Ishikawa (cell line): ENCODE measurements around the gene CCDC88C.

Source experiments
- RAD21 ChIP-seq: IDR thresholded peaks from 2 replicates; pipeline ENCODE4 v1.6.1; 2012; ENCODE audit warnings: low read depth
- ZBTB7A ChIP-seq: IDR thresholded peaks from 2 replicates; pipeline ENCODE4 v1.6.1; 2012; ENCODE audit warnings: low read depth
- TF ChIP-seq, protein P1 (sequence below): IDR thresholded peaks from 2 replicates; pipeline ENCODE4 v1.6.1; 2012

DNA sequence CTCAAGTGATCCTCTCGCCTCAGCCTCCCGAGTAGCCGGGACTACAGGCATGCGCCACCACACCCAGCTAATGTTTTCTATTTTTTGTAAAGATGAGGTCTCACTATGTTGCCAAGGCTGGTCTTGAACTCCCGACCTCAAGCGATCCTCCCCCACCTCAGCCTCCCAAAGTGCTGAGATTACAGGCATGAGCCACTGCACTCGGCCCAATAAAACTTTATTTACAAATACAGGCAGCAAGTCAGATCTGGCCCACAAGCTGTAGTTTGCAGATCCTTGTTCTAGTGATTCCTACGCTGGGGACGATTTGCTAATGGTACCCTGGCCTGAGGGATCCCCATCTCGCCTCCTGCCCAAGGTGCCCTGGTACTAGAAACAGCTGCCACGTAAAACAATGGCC is 74.6 kb downstream of the CCDC88C start:
- TF ChIP-seq, protein P1, sequence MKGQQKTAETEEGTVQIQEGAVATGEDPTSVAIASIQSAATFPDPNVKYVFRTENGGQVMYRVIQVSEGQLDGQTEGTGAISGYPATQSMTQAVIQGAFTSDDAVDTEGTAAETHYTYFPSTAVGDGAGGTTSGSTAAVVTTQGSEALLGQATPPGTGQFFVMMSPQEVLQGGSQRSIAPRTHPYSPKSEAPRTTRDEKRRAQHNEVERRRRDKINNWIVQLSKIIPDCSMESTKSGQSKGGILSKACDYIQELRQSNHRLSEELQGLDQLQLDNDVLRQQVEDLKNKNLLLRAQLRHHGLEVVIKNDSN: no peak
- no peak for TF ChIP-seq RAD21
- TF ChIP-seq ZBTB7A: no peak
